Keratinocyte (primary cell): Measurements from ENCODE around the gene TRIM9. TPM values are rescaled to one million over a fixed set of nuclear protein-coding genes. Genes with fewer than 3 reads are reported as not detected.

Experiments used
- DNase-seq: peaks from one replicate; pipeline ENCODE4 v3.0.0-alpha.2; 2011; ENCODE audit warnings: low read depth, missing footprints, low spot score
- FAIRE-seq: peaks from 2 replicates; lab custom pipeline; 2011; peaks lifted over from hg19 to GRCh38; lab: Jason Lieb, UNC
- H2AFZ ChIP-seq: 2 replicates; pipeline ENCODE4 v1.6.0; 2012; ENCODE audit warnings: low read length, control low read depth, inconsistent platforms; ENCODE audit not compliant: control insufficient read depth
- H3K27ac ChIP-seq: 2 replicates; pipeline ENCODE4 v1.5.1; 2011; ENCODE audit warnings: low read length; ENCODE audit not compliant: control insufficient read depth, insufficient read depth
- H3K27me3 ChIP-seq: 3 replicates; pipeline ENCODE4 v1.6.0; 2011; ENCODE audit warnings: low read length; ENCODE audit not compliant: control insufficient read depth, insufficient read depth; ENCODE audit errors: extremely low read depth
- H3K36me3 ChIP-seq, 2 experiments: 2 replicates in 1 of 2; 3 replicates in 1 of 2; pipeline ENCODE4 v1.5.1; 2011; ENCODE audit warnings: low read length in 2 of 2, mild to moderate bottlenecking in 1 of 2; ENCODE audit not compliant: control insufficient read depth in 2 of 2, insufficient read depth in 2 of 2; ENCODE audit errors: extremely low read depth in 1 of 2
- H3K4me1 ChIP-seq: 3 replicates; pipeline ENCODE4 v1.5.1; 2011; ENCODE audit warnings: low read length; ENCODE audit not compliant: control insufficient read depth, insufficient read depth; ENCODE audit errors: extremely low read depth
- H3K4me2 ChIP-seq: 3 replicates; pipeline ENCODE4 v1.6.0; 2011; ENCODE audit warnings: low read depth, low read length; ENCODE audit not compliant: control insufficient read depth, insufficient read depth; ENCODE audit errors: extremely low read depth
- H3K4me3 ChIP-seq, 3 experiments: fragments of 200-600 bp in 1 of 3; sonication (generic) in 1 of 3; 2 replicates in 2 of 3; 3 replicates in 1 of 3; pipeline ENCODE4 v1.5.1; 2011 to 2016; ENCODE audit warnings: low read length in 3 of 3, mild to moderate bottlenecking in 3 of 3, control low read depth in 2 of 3, inconsistent platforms in 1 of 3, low read depth in 1 of 3, mixed read lengths in 1 of 3, mixed run types in 1 of 3, moderate library complexity in 1 of 3; ENCODE audit not compliant: control insufficient read depth in 2 of 3, insufficient read depth in 2 of 3; ENCODE audit errors: extremely low read depth in 1 of 3
- H3K79me2 ChIP-seq: 2 replicates; pipeline ENCODE4 v1.6.0; 2012; ENCODE audit warnings: low read length; ENCODE audit not compliant: control insufficient read depth, insufficient read depth
- H3K9ac ChIP-seq: 3 replicates; pipeline ENCODE4 v1.6.0; 2011; ENCODE audit warnings: low read length; ENCODE audit not compliant: control insufficient read depth, insufficient read depth; ENCODE audit errors: extremely low read depth
- H3K9me1 ChIP-seq: 3 replicates; pipeline ENCODE4 v1.6.0; 2011; ENCODE audit warnings: low read length; ENCODE audit not compliant: control insufficient read depth, insufficient read depth; ENCODE audit errors: extremely low read depth
- H3K9me3 ChIP-seq: 2 replicates; pipeline ENCODE4 v1.5.1; 2012; ENCODE audit warnings: low read depth, low read length; ENCODE audit not compliant: control insufficient read depth
- H4K20me1 ChIP-seq: 3 replicates; pipeline ENCODE4 v1.6.0; 2011; ENCODE audit warnings: low read length; ENCODE audit not compliant: control insufficient read depth, insufficient read depth; ENCODE audit errors: extremely low read depth
- CTCF ChIP-seq, 3 experiments: IDR thresholded peaks in 1 of 3; conservative IDR thresholded peaks in 1 of 3; optimal IDR thresholded peaks in 1 of 3; 2 replicates in 2 of 3; 3 replicates in 1 of 3; pipeline versions ENCODE3 to v1.5.1; 2011; ENCODE audit warnings: low read length in 3 of 3, mild to moderate bottlenecking in 3 of 3, moderate library complexity in 2 of 3, control low read depth in 1 of 3, inconsistent platforms in 1 of 3; ENCODE audit not compliant: insufficient read depth in 2 of 3; ENCODE audit errors: extremely low read depth in 1 of 3
- EZH2 ChIP-seq: IDR thresholded peaks from one replicate; pipeline ENCODE4 v1.6.1; 2012; ENCODE audit warnings: inconsistent platforms, mild to moderate bottlenecking, low read length, moderate library complexity
- dilution Hi-C: fragments of 300-500 bp; cut with MboI; formaldehyde crosslinking; loops from one replicate; pipeline ENCODE4 v1.7.0; 2020; ENCODE audit warnings: low sequenced_read_pairs; ENCODE audit not compliant: extremely low pct_ligation_motif_present
- polyA plus RNA-seq, 5 experiments: library from polyadenylated mRNA; depleted of rRNA in 3 of 5; stranded (reverse) in 3 of 5; stranded (forward) in 1 of 5; unstranded in 1 of 5; fragments of >200 nt; gene quantifications; 1 replicate in 1 of 5; 2 replicates in 3 of 5; 3 replicates in 1 of 5; pipeline versions ENCODE4 v1.2.1 to v1.2.3, GENCODE V29; 2011 to 2012; ENCODE audit warnings: missing spikeins in 2 of 5, low read depth in 1 of 5, low replicate concordance in 1 of 5

TRIM9 gene
- polyA plus RNA-seq, 1 donor (not counting 4 experiments of a cell fraction or from before 2014, with no cell fraction given) = 0.04 TPM

GRCh38 chr14:51019089-51019488 is 75.8 kb downstream of the TRIM9 start:
- H4K20me1 ChIP-seq = no peaks in the 10 kb centered on the region
- no peak overlapping the region for H3K27ac ChIP-seq
- H3K9me1 ChIP-seq = no peaks in the 10 kb centered on the region
- H3K4me1 ChIP-seq = no peaks in the 10 kb centered on the region
- no peak for DNase-seq
- no peaks in the 10 kb centered on the region for H3K9me3 ChIP-seq
- dilution Hi-C loops = no loop called here
- H3K27me3 ChIP-seq = no peaks in the 10 kb centered on the region
- H3K4me3 ChIP-seq = no peak overlapping the region
- TF ChIP-seq CTCF (optimal IDR thresholded peaks at IDR 0.05 in 1 of 3, IDR thresholded peaks at IDR 0.05 in 1 of 3, conservative IDR thresholded peaks at IDR 0.05 in 1 of 3; ENCODE audit: extremely low read depth in 1 of 3, insufficient read depth in 2 of 3, low read length in 3 of 3) (no peak), EZH2 (no peak)
- FAIRE-seq = no peak
- H3K36me3 ChIP-seq = no peaks in the 10 kb centered on the region
- no peaks in the 10 kb centered on the region for H3K79me2 ChIP-seq
- H3K9ac ChIP-seq = no peak overlapping the region
- no peak overlapping the region for H3K4me2 ChIP-seq
- no peak overlapping the region for H2AFZ ChIP-seq

- H3K36me3 ChIP-seq = no peaks in the 10 kb centered on the region
- TF ChIP-seq EZH2 = no peak
- no peak for TF ChIP-seq CTCF (optimal IDR thresholded peaks at IDR 0.05 in 1 of 3, IDR thresholded peaks at IDR 0.05 in 1 of 3, conservative IDR thresholded peaks at IDR 0.05 in 1 of 3; ENCODE audit: extremely low read depth in 1 of 3, insufficient read depth in 2 of 3, low read length in 3 of 3)
- H3K27ac ChIP-seq = no peak overlapping the region
- no peaks in the 10 kb centered on the region for H4K20me1 ChIP-seq
- H2AFZ ChIP-seq = no peak overlapping the region
- FAIRE-seq (no peak), DNase-seq (no peak)
- H3K27me3 ChIP-seq = no peaks in the 10 kb centered on the region
- no peak overlapping the region for H3K4me3 ChIP-seq
- no peaks in the 10 kb centered on the region for H3K79me2 ChIP-seq
- no peak overlapping the region for H3K4me2 ChIP-seq
- no peaks in the 10 kb centered on the region for H3K4me1 ChIP-seq
- H3K9ac ChIP-seq = no peak overlapping the region
- dilution Hi-C loops = no loop called here
- H3K9me3 ChIP-seq = no peaks in the 10 kb centered on the region
- H3K9me1 ChIP-seq = no peaks in the 10 kb centered on the region
Observed at GRCh38 chr14:51018521-51018920, 76.4 kb downstream of the TRIM9 start.
